IgD-negative memory B cell (primary cell): ENCODE data around the gene ZFR2. TPM values are rescaled to one million over a fixed set of nuclear protein-coding genes. Genes with fewer than 3 reads are reported as not detected.
"Not testable (repeated sequence)": the region's sequence is repeated elsewhere in the genome, so short reads cannot be mapped to it uniquely, and the experiment has no call there.

Experiments used
- H3K27ac Mint-ChIP-seq, 3 donors: one replicate each; pipeline ENCODE4 v1.8.0; 2020 to 2022; ENCODE audit warnings: mild to moderate bottlenecking in 3 of 3, mixed read lengths in 3 of 3, moderate library complexity in 1 of 3
- H3K27me3 Mint-ChIP-seq: one replicate; pipeline ENCODE4 v1.8.0; 2021; ENCODE audit warnings: mixed read lengths
- H3K36me3 Mint-ChIP-seq: one replicate; pipeline ENCODE4 v1.8.0; 2020; ENCODE audit warnings: mild to moderate bottlenecking, mixed read lengths
- H3K4me1 Mint-ChIP-seq, 3 donors: one replicate each; pipeline ENCODE4 v1.8.0; 2020 to 2022; ENCODE audit warnings: mixed read lengths in 3 of 3, mild to moderate bottlenecking in 1 of 3
- H3K4me3 Mint-ChIP-seq, 4 donors: one replicate each; pipeline ENCODE4 v1.8.0; 2020 to 2022; ENCODE audit warnings: mild to moderate bottlenecking in 4 of 4, mixed read lengths in 4 of 4, moderate library complexity in 3 of 4
- H3K9me3 Mint-ChIP-seq, 3 donors: one replicate each; pipeline ENCODE4 v1.8.0; 2020 to 2021; ENCODE audit warnings: mixed read lengths in 3 of 3, mild to moderate bottlenecking in 1 of 3
- polyA plus RNA-seq: library from polyadenylated mRNA; unstranded; fragments of 300-500 nt; fragmentation: Illumina TruSeq; gene quantifications from one replicate; pipeline ENCODE4 v1.2.3, GENCODE V29; 2021

The ZFR2 gene
- polyA plus RNA-seq, 1 donor from 2014 or later, result 0.38 TPM

DNA sequence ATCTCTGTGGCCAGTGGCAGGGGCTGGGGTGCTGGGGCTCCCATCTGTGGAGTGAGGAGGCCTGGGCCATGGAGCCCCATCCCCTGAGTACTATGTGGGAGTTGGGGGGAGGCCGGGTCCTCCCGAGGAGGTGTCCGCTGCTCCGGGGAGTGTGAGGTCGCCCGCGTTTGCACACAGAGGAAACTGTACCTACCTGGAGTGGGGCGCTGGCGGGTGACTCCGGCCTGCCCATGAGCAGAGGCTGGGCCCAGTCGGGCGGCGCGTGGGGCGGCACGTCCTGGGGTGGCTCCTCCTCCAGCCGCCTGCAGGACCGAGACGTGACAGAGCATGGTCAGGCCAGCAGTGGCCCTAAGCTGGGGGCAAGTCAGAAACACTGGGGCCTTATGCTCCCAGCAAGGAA, 48.8 kb downstream of the ZFR2 start:
- H3K27me3 Mint-ChIP-seq, result peaks cover 7% of the 10 kb centered on the region
- no peak overlapping the region for H3K4me3 Mint-ChIP-seq
- H3K9me3 Mint-ChIP-seq, result no peaks in the 10 kb centered on the region
- no peaks in the 10 kb centered on the region for H3K36me3 Mint-ChIP-seq
- H3K27ac Mint-ChIP-seq, result no peak overlapping the region
- H3K4me1 Mint-ChIP-seq, result peaks cover 0 to 9% (median 4%) of the 10 kb centered on the region in 3 donors

DNA sequence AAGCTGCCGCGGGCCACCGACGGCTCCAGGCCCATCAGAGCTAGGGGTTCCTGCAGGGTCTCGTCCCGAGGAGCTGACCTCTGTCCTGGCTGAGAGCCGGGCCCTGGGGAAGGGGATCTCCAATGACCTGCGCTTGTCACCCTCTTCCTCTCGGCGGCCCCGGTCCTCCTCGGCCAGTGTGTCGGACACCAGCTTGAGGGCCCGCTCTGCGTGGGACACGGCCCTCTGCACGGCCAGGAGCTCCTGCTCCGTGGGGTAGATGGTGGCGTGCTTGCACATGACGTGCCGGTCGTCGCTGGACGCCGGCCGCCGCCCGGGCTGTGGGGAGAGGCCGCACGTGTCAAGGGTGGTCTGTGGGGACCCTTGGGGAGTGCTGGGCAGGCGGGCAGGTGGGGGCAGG, 49.9 kb downstream of the ZFR2 start:
- Mint-ChIP-seq H3K4me3 (no peak overlapping the region), H3K36me3 (no peaks in the 10 kb centered on the region), H3K9me3 (no peaks in the 10 kb centered on the region), H3K27ac (no peak overlapping the region), H3K27me3 (peaks cover 7% of the 10 kb centered on the region), H3K4me1 (peaks cover 0 to 15% (median 5%) of the 10 kb centered on the region in 3 donors)

GRCh38 chr19:3818466-3818865, 50.4 kb downstream of the ZFR2 start:
- Mint-ChIP-seq H3K36me3 (no peaks in the 10 kb centered on the region), H3K27me3 (peaks cover 5% of the 10 kb centered on the region), H3K4me1 (peaks cover 0 to 17% (median 6%) of the 10 kb centered on the region in 3 donors), H3K9me3 (no peaks in the 10 kb centered on the region), H3K4me3 (no peak overlapping the region), H3K27ac (no peak overlapping the region)

DNA sequence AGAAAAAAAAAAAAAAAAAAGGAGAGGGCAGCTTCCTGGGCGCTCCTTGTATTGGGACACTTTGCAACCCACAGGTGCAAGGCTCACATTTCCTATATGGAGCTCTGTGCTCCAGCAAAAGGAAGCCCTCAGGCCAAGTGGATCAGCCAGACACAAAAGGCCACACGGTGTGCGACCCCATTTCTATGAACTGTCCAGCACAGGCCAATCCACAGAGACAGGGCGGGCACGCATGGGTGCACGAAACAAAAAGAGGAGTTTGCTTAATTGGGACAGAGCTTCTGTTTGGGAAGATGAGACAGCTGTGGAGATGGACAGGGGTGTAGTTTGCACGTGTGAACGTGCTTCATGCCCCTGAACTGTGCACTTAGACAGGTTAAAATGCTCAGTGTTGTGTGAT, 51.1 kb downstream of the ZFR2 start:
- Mint-ChIP-seq H3K4me1 (peaks cover 0 to 21% (median 8%) of the 10 kb centered on the region in 3 donors), H3K36me3 (no peaks in the 10 kb centered on the region), H3K4me3 (peak overlapping the region in 1 of 4 donors; percentile 37), H3K27ac (no peak overlapping the region), H3K9me3 (no peaks in the 10 kb centered on the region), H3K27me3 (peaks cover 2% of the 10 kb centered on the region)

GRCh38 chr19:3816566-3817218, 52.1 kb downstream of the ZFR2 start:
- H3K4me3 Mint-ChIP-seq, result no peak overlapping the region
- H3K9me3 Mint-ChIP-seq, result no peaks in the 10 kb centered on the region
- peaks cover 2% of the 10 kb centered on the region for H3K27me3 Mint-ChIP-seq
- H3K4me1 Mint-ChIP-seq, result peaks cover 6 to 25% (median 15%) of the 10 kb centered on the region in 3 donors
- no peak overlapping the region for H3K27ac Mint-ChIP-seq
- no peaks in the 10 kb centered on the region for H3K36me3 Mint-ChIP-seq

GRCh38 chr19:3816148-3816547, 52.7 kb downstream of the ZFR2 start:
- H3K9me3 Mint-ChIP-seq, H3K36me3 Mint-ChIP-seq, H3K4me3 Mint-ChIP-seq, H3K27me3 Mint-ChIP-seq, H3K27ac Mint-ChIP-seq: not testable (repeated sequence)
- H3K4me1 Mint-ChIP-seq, result peaks cover 6 to 26% (median 15%) of the 10 kb centered on the region in 3 donors

DNA sequence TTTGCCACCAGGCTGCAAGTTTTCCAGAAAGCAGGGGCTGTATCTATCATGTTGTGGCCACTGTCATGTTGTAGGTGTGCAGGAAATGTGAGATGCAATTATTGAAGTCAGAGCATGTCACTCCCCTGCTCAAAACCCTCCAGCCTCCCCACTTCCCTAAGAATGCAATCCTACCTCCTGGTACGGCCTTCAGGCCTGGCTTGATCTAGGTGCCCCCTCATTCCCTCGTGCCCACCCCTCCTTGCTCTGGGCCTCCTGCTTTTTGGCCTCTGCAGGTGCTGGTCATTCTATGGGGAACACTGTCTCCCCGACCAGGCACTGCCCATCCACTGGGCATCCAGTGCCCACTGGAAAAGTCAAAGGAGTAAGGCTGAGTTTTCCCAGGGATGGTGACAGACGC, 54.2 kb downstream of the ZFR2 start:
- peaks cover 6 to 35% (median 20%) of the 10 kb centered on the region in 3 donors for H3K4me1 Mint-ChIP-seq
- H3K27ac Mint-ChIP-seq, result peak overlapping the region in 2 of 3 donors; percentile 71 to 81
- no peaks in the 10 kb centered on the region for H3K9me3 Mint-ChIP-seq
- H3K27me3 Mint-ChIP-seq, result peaks cover 2% of the 10 kb centered on the region
- H3K36me3 Mint-ChIP-seq, result no peaks in the 10 kb centered on the region
- peak overlapping the region in 1 of 4 donors; percentile 70 for H3K4me3 Mint-ChIP-seq

GRCh38 chr19:3813473-3814392, 55.1 kb downstream of the ZFR2 start:
- Mint-ChIP-seq H3K9me3 (no peaks in the 10 kb centered on the region), H3K27ac (peak overlapping the region; percentile 39 to 81 (median 71)), H3K36me3 (no peaks in the 10 kb centered on the region), H3K4me1 (peaks cover 6 to 38% (median 20%) of the 10 kb centered on the region in 3 donors), H3K27me3 (peaks cover 2% of the 10 kb centered on the region), H3K4me3 (peak overlapping the region in 3 of 4 donors; percentile 17 to 63 (median 60))

DNA sequence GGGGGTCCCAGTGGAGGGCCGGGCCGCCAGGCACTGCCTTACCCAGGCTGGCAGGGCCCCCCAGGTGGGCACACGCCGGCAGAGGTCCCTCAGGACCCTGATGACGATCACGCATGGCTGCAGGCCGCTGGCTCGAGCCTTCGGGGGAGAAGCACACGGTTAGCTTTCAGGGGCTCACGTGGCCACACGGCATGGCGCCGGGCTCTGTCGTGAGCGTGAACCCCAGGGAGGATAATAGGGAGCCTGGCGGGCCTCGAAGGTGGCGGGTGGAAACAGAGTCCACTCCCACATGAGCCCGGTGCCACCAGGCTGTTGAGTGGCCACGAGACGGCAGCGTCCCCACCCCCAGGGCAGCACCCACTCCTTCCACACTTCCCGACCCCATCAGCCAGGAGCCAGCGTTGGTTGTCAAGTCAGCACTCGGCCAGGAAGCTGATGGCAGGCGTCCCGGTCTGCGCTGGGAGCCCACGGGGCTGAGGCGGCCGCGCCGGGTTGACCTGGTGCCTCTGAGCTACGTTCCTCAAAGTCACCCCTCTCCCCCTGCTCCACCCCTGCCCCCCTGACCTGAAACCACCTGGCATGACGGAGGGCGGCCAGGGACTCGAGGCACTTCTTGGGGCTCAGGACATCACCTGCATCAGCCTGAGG, 58.0 kb downstream of the ZFR2 start:
- peaks cover 6 to 46% (median 29%) of the 10 kb centered on the region in 3 donors for H3K4me1 Mint-ChIP-seq
- H3K9me3 Mint-ChIP-seq, result no peaks in the 10 kb centered on the region
- peak overlapping the region; percentile 88 to 93 (median 92) for H3K27ac Mint-ChIP-seq
- peak overlapping the region; percentile 30 to 88 (median 81) for H3K4me3 Mint-ChIP-seq
- peaks cover 4% of the 10 kb centered on the region for H3K27me3 Mint-ChIP-seq
- H3K36me3 Mint-ChIP-seq, result no peaks in the 10 kb centered on the region

GRCh38 chr19:3809881-3810707, 58.7 kb downstream of the ZFR2 start:
- Mint-ChIP-seq H3K4me1 (peaks cover 6 to 46% (median 29%) of the 10 kb centered on the region in 3 donors), H3K9me3 (no peaks in the 10 kb centered on the region), H3K27ac (peak overlapping the region in 2 of 3 donors; percentile 92 to 93), H3K36me3 (no peaks in the 10 kb centered on the region), H3K4me3 (peak overlapping the region in 3 of 4 donors; percentile 76 to 88 (median 86)), H3K27me3 (peaks cover 5% of the 10 kb centered on the region)

DNA sequence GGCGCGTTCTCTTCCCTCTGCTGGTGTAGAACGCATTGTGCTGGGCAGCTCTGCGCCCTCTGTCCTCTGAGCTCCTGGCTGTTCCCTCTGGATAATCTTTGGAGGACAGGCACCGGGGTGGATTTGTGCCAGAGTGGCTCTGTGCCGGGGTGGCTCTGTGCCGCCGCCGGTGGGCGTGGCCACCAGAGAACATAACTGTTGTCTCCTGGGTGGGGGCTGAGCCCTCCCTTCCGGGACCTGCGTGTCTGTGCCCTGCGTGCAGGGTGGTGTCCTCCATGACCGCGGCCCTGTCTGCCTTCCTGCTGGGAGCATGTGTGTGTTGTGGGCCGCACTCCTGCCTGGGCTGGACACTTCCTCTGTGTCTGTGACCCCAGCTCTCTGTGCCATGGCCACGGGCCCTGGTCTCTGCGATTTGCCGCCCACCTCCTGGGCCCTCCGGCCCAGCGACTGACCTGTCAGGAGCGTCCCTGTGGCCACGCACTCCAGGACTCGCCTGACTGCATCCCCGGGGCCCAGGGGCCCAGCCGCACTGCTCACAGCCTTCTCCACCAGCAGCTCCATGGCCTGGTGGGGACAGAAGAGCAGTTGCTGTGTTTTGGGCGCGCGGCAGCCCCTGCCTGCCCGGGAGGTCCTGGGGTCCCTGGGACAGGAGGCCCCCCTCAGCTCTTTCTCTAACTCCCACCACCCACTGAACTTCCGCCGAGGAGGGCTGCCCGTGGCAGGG, 60.3 kb downstream of the ZFR2 start:
- peaks cover 6 to 41% (median 29%) of the 10 kb centered on the region in 3 donors for H3K4me1 Mint-ChIP-seq
- no peaks in the 10 kb centered on the region for H3K9me3 Mint-ChIP-seq
- H3K27ac Mint-ChIP-seq, result peak overlapping the region in 1 of 3 donors; percentile 6
- peak overlapping the region in 2 of 4 donors; percentile 31 to 46 for H3K4me3 Mint-ChIP-seq
- peaks cover 8% of the 10 kb centered on the region for H3K27me3 Mint-ChIP-seq
- H3K36me3 Mint-ChIP-seq, result no peaks in the 10 kb centered on the region

GRCh38 chr19:3807574-3808354, 61.1 kb downstream of the ZFR2 start:
- Mint-ChIP-seq H3K4me3 (peak overlapping the region in 1 of 4 donors; percentile 43), H3K36me3 (no peaks in the 10 kb centered on the region), H3K4me1 (peaks cover 6 to 37% (median 27%) of the 10 kb centered on the region in 3 donors)

GRCh38 chr19:3807131-3807480, 61.7 kb downstream of the ZFR2 start:
- H3K27me3 Mint-ChIP-seq, result peaks cover 16% of the 10 kb centered on the region
- H3K4me1 Mint-ChIP-seq, result peaks cover under 1 to 31% (median 24%) of the 10 kb centered on the region in 3 donors
- no peaks in the 10 kb centered on the region for H3K36me3 Mint-ChIP-seq
- H3K27ac Mint-ChIP-seq, result no peak overlapping the region
- H3K9me3 Mint-ChIP-seq, result no peaks in the 10 kb centered on the region
- H3K4me3 Mint-ChIP-seq, result no peak overlapping the region

More at GRCh38 chr19:3807574-3808354, 61.1 kb downstream of the ZFR2 start:
- peaks cover 11% of the 10 kb centered on the region for H3K27me3 Mint-ChIP-seq
- no peaks in the 10 kb centered on the region for H3K9me3 Mint-ChIP-seq
- H3K27ac Mint-ChIP-seq, result peak overlapping the region in 1 of 3 donors; percentile 6
